SJSA1 (cell line): ENCODE measurements around the gene PEX13. TPM values are rescaled to one million over a fixed set of nuclear protein-coding genes. Genes with fewer than 3 reads are reported as not detected.

Experiments
- DNase-seq, 2 experiments: peaks; one replicate each; pipeline ENCODE4 v3.0.0-alpha.2; 2015 to 2020; ENCODE audit warnings: low spot score in 2 of 2, low read depth in 1 of 2
- H3K27ac ChIP-seq: fragments of 250-450 bp; sonication (Bioruptor Pico); 2 replicates; pipeline ENCODE4 v1.5.1; 2020; ENCODE audit warnings: mild to moderate bottlenecking, moderate library complexity
- H3K27me3 ChIP-seq: fragments of 250-450 bp; sonication (Bioruptor Pico); replicated peaks from 2 replicates; pipeline ENCODE4 v1.5.1; 2020; ENCODE audit warnings: mild to moderate bottlenecking, moderate library complexity
- H3K36me3 ChIP-seq: fragments of 250-450 bp; sonication (Bioruptor Pico); 2 replicates; pipeline ENCODE4 v1.5.1; 2020; ENCODE audit warnings: mild to moderate bottlenecking
- H3K4me1 ChIP-seq: fragments of 250-450 bp; sonication (Bioruptor Pico); replicated peaks from 2 replicates; pipeline ENCODE4 v1.6.1; 2021; ENCODE audit warnings: mild to moderate bottlenecking
- H3K4me3 ChIP-seq: fragments of 250-450 bp; sonication (Bioruptor Pico); 2 replicates; pipeline ENCODE4 v1.5.1; 2020; ENCODE audit warnings: mild to moderate bottlenecking
- H3K9me3 ChIP-seq: fragments of 250-450 bp; sonication (Bioruptor Pico); replicated peaks from 2 replicates; pipeline ENCODE4 v1.5.1; 2020; ENCODE audit warnings: mild to moderate bottlenecking
- total RNA-seq: library from RNA; depleted of rRNA; stranded (reverse); fragments of >200 nt; shearing (Covaris generic); gene quantifications from 2 replicates; pipeline ENCODE4 v1.2.3, GENCODE V29; 2014; rRNA removed

The PEX13 gene
- total RNA-seq, 1 experiment from 2014 or later = 34.4 TPM

DNA sequence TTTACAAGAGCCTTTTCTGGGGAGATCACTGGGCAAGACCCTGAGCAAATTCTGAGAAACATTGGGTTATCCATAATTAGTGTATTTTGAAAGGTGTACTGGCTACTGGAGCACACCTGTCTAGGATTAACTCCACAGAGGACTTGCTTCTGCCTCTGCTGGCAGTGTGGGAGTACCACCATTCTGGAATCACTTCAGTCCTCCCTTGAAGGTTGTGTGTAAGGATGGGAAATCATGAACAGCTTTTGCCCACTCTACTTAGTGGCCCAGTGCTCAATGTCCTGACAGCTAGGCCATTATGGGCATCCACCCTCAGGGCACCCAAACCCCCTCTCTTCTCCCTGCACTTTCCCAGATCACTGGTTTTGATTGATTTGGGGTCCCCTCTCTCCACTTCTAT is 40.0 kb downstream of the PEX13 start:
- no peak overlapping the region for H3K27ac ChIP-seq
- no peaks in the 10 kb centered on the region for H3K27me3 ChIP-seq
- peaks cover 11% of the 10 kb centered on the region for H3K4me1 ChIP-seq
- no peaks in the 10 kb centered on the region for H3K9me3 ChIP-seq
- no peak for DNase-seq
- peaks cover 3% of the 10 kb centered on the region; the same call in 1 of the 2 replicates for H3K36me3 ChIP-seq
- H3K4me3 ChIP-seq = no peak overlapping the region

DNA sequence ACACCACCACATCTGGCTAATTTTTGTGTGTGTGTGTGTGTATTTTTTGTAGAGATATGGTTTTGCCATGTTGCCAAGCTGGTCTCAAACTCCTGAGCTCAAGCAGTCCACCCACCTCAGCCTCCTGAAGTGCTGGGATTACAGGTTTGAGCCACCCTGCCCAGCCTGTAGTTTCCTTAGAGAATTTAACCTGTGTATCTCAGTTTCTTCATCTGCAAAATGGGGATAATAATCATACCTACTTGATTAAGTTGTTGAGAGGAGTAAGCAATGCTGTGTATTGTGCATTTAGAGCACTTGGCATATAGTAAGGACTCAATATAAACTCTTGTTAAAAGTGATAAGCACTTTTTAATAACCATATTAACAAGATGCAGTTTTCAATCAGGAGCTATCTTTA is 41.9 kb downstream of the PEX13 start:
- Histone ChIP-seq H3K9me3 (no peaks in the 10 kb centered on the region), H3K36me3 (no peaks in the 10 kb centered on the region), H3K27ac (no peak overlapping the region), H3K4me1 (peaks cover 11% of the 10 kb centered on the region), H3K27me3 (no peaks in the 10 kb centered on the region), H3K4me3 (no peak overlapping the region)
- no peak for DNase-seq

DNA sequence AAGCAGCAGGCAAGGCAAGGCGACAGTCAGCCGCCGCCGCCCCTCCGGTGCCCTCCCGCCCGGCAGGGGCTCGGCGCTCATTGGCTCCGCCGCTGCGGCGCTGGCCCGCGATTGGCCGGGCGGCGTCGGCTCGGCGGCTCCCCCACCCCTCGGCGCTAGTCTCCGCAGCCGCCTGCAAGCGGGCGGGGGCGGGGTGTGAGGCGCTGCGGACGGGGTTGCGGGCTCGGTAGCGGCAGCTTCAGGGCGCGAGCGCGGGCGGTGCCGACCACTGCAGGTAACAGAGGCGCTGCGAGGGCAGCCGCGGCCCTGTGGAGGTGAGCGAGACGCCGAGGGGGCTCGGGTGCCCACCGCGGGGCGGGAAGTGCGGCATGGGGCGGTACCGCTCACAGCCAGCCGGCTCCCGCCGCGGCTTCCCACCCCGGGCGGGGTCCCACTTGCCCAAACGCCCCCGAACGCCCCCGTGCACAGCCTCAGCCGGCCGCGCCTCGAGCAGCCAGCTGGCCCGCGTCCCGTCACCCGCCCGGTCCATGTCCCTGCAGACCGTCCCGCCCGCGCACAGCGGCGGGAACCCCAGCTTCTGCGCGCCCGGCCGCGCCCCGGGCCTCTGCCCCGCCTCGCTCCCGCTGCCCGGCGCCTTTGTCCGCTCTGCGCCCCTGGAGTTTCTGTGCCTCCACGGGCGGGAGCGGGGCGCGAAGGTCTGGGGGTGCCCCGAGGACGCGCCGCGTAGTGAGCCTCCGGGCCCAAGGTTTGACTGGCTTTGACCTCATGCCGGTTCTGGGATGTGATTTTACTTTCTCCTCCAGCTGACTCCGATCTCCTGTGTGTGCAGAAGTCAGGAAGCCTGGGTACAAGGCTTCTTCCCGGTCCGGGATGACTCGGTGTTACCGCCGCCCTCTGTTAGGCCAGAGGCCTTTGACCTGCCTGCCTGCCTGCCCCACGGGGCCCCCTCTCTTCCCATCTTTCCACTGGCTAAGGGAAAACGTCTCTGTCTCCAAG is 48.5 kb downstream of the PEX13 start, which contains the start of gene SANBR:
TSS of gene SANBR (plus strand) at position 158 of the 996 bp plus-strand sequence. CDS start 4,480 bp downstream, outside the sequence.
- H3K4me1 ChIP-seq = no peaks in the 10 kb centered on the region; the same call in 1 of the 2 replicates
- H3K27ac ChIP-seq = peak within 1 kb of the TSS; percentile 27
- peak; percentile 87 to 89 for DNase-seq
- H3K4me3 ChIP-seq = peak within 1 kb of the TSS; percentile 93
- no peaks in the 10 kb centered on the region for H3K9me3 ChIP-seq
- peaks cover 30% of the 10 kb centered on the region for H3K36me3 ChIP-seq
- no peaks in the 10 kb centered on the region for H3K27me3 ChIP-seq

DNA sequence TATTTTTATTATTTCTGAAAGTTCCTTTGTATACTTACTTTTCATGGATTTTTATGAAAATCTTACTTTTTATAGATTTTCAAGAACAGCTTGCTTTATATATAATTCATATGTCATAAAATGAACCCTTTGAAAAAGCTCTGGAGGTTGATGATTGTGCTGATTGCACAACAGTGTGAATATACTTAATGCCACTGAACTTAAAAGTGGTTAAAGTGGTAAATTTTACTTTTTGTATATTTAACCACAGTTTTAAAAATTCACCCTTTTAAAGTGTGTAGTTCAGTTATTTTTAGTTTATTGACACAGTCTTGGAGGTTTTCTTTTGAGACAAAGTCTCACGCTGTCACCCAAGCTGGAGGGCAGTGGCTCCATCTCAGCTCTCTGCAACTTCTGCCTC is 56.6 kb downstream of the PEX13 start:
- no peaks in the 10 kb centered on the region for H3K27me3 ChIP-seq
- no peaks in the 10 kb centered on the region for H3K9me3 ChIP-seq
- DNase-seq = no peak
- no peaks in the 10 kb centered on the region for H3K4me1 ChIP-seq
- H3K4me3 ChIP-seq = no peak overlapping the region
- peaks cover 55% of the 10 kb centered on the region for H3K36me3 ChIP-seq
- no peak overlapping the region for H3K27ac ChIP-seq

DNA sequence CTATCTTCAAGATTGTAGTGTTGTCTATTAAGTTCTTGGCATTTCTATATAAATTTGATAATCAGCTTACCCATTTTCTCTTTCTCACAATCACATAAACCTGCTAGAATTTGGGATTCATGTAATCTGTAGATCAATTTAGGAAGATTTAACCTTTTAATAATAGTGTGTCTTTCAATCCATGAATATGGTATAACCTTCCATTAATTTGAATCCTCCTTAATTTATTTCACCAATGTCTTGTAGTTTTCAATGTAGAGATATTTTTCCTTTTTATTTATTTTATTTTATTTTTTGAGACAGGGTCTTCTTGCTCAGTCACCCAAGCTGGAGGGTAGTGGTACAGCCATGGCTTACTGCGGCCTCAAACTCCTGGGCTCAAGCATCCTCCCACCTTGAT is 68.4 kb downstream of the PEX13 start:
- Histone ChIP-seq H3K9me3 (no peaks in the 10 kb centered on the region), H3K4me1 (no peaks in the 10 kb centered on the region), H3K27me3 (no peaks in the 10 kb centered on the region), H3K4me3 (no peak overlapping the region), H3K27ac (no peak overlapping the region), H3K36me3 (peaks cover 30% of the 10 kb centered on the region)
- DNase-seq = no peak

DNA sequence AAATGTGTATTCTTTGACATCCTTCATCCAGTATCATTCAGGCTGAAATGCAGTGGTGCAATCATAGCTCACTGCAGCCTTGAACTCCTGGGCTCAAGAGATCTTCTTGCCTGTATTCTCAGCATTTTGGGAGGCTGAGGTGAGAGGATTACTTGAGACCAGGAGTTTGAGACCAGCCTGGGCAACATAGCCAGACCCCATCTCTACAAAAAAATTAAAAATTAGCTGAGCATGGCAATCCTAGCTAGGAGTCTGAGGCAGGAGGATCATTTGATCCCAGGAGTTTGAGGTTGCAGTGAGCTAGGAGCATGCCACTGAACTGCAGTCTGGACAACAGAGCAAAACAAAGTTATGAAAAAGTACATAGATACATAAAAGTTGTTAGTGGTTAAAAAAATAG is 72.3 kb downstream of the PEX13 start:
- H3K4me3 ChIP-seq = no peak overlapping the region
- no peak for DNase-seq
- H3K27ac ChIP-seq = no peak overlapping the region
- H3K27me3 ChIP-seq = no peaks in the 10 kb centered on the region
- no peaks in the 10 kb centered on the region for H3K9me3 ChIP-seq
- H3K36me3 ChIP-seq = peaks cover 21% of the 10 kb centered on the region
- no peaks in the 10 kb centered on the region for H3K4me1 ChIP-seq

DNA sequence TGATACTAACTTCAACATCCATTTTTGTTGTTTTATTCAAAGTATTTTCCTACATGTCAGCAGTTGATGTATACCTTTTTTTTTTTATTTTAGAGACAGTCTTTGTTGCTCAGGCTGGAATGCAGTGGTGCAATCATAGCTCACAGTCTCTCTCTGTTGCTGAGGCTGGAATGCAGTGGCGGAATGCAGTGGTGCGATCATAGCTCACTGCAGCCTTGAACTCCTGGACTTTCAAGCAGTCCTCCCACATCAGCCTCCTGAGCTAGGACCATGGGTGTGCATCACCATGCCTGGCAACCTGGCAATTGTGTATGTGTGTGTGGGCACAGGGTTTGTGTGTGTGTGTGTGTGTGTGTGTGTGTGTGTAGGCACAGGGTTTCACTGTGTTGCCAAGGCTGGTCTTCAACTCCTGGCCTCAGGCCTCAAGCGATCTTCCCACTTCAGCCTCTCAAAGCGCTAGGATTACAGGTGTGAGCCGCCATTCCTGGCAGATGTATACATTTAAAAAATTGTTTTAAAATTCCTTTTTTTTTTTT is 72.9 kb downstream of the PEX13 start:
- H3K4me1 ChIP-seq = no peaks in the 10 kb centered on the region
- peaks cover 14% of the 10 kb centered on the region for H3K36me3 ChIP-seq
- DNase-seq = no peak
- no peaks in the 10 kb centered on the region for H3K27me3 ChIP-seq
- H3K9me3 ChIP-seq = no peaks in the 10 kb centered on the region
- no peak overlapping the region for H3K27ac ChIP-seq
- H3K4me3 ChIP-seq = no peak overlapping the region

DNA sequence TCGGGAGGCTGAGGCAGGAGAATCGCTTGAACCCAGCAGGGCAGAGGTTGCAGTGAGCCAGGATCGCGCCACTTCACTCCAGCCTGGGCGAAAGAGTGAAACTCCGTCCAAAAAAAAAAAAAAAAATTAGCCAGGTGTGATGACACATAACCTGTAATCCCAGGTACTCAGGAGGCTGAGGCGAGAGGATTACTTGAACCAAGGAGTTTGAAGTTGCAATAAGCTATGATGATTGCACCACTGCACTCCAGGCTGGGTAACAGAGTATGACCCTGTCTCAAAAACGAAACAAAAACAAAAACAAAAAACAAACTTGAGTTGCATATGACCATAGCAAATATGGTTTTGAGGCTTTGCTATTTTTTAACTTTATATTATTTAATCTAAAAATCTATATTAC is 74.0 kb downstream of the PEX13 start:
- H3K4me3 ChIP-seq = no peak overlapping the region
- no peaks in the 10 kb centered on the region for H3K4me1 ChIP-seq
- DNase-seq = no peak
- no peaks in the 10 kb centered on the region for H3K27me3 ChIP-seq
- no peak overlapping the region for H3K27ac ChIP-seq
- H3K36me3 ChIP-seq = peaks cover 10% of the 10 kb centered on the region
- H3K9me3 ChIP-seq = no peaks in the 10 kb centered on the region

DNA sequence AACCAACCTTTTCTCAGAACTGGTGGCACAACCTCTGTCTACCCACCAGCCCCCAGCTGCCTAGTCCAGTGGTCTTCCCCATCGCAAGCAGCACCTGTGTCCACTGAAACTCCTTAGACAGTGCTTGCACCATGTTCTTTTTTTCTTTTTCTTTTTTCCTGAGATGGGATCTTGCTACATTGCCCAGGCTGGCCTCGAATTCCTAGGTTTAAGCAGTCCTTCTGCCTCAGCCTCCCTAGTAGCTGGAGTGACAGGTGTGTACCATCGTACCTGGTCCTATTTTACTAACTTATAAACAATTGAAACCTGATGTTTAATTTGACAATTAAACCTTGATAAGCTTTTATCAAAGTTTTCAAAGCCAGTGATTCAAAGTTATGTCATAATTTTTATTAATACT is 78.9 kb downstream of the PEX13 start:
- DNase-seq = no peak
- Histone ChIP-seq H3K4me1 (no peaks in the 10 kb centered on the region), H3K9me3 (no peaks in the 10 kb centered on the region), H3K27me3 (no peaks in the 10 kb centered on the region), H3K36me3 (no peaks in the 10 kb centered on the region; the same call in none of the 2 replicates), H3K27ac (no peak overlapping the region), H3K4me3 (no peak overlapping the region)

DNA sequence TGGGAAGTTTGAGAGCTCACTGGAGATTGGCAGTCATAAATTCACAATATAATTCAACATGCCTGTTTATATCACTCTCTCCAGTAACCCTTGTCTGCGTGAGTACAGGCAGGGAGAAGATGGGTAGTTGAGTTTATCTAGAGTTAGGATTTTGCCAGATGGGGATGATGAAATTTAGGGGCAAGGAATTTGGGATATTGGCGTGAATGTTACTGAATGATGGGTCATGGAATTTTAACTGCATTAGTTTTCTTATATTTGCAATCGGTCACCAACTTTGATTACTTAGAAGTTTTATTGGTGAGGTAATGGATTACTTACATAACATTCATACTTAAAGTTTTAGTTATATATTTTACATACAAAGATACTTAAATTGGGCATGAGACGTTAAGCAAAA is 83.3 kb downstream of the PEX13 start:
- Histone ChIP-seq H3K4me3 (no peak overlapping the region), H3K4me1 (no peaks in the 10 kb centered on the region), H3K27me3 (no peaks in the 10 kb centered on the region), H3K36me3 (peaks cover 9% of the 10 kb centered on the region; the same call in 1 of the 2 replicates), H3K27ac (no peak overlapping the region), H3K9me3 (no peaks in the 10 kb centered on the region)
- DNase-seq = no peak

Other genes with a start within 250 kb of the PEX13 start
- gene REL, start 136.1 kb upstream of the PEX13 start, total RNA-seq = 3.2 and 7.1 TPM in 2 replicates
- 6.4 and 10.4 TPM in 2 replicates for gene PUS10, start 535 bp downstream of the PEX13 start, total RNA-seq
- gene SANBR, start 48.2 kb downstream of the PEX13 start, total RNA-seq = 11.4 and 13.6 TPM in 2 replicates
- 21.1 and 37.5 TPM in 2 replicates for gene C2orf74, start 144.5 kb downstream of the PEX13 start, total RNA-seq